Measurements from ENCODE around the gene PLA2G4A. TPM values are rescaled to one million over a fixed set of nuclear protein-coding genes. Genes with fewer than 3 reads are reported as not detected.
"Not testable (repeated sequence)": the region's sequence is repeated elsewhere in the genome, so short reads cannot be mapped to it uniquely, and the experiment has no call there.

PLA2G4A gene
- total and polyA plus RNA-seq, 2 donors (not counting 1 experiment from before 2014, with no cell fraction given) = 0.15 TPM; not detected in 1

- H3K27ac Mint-ChIP-seq; H3K4me1 Mint-ChIP-seq; H3K27me3 Mint-ChIP-seq; H3K79me2 ChIP-seq (ENCODE audit: control insufficient read depth, insufficient read depth, low read length); H3K27ac ChIP-seq (ENCODE audit: low read length in 2 of 2); H3K4me3 ChIP-seq (ENCODE audit: control extremely low read depth in 1 of 5, extremely low read depth in 1 of 5, insufficient read depth in 1 of 5, low read depth in 2 of 5, low read length in 4 of 5); intact Hi-C loops (cut with micrococcal nuclease); H2AFZ ChIP-seq (ENCODE audit: insufficient read depth, low read depth, low read length, poor library complexity, severe bottlenecking); H3K27me3 ChIP-seq (replicated peaks in 1 of 4; ENCODE audit: control extremely low read depth in 1 of 4, control insufficient read depth in 3 of 4, insufficient read depth in 4 of 4, low read length in 3 of 4); H3K4me3 Mint-ChIP-seq; ATAC-seq (ENCODE audit: low read depth); H3K9ac ChIP-seq (ENCODE audit: low read length); H3K4me1 ChIP-seq (ENCODE audit: control insufficient read depth in 2 of 2, insufficient read depth in 2 of 2, low read length in 2 of 2); POLR2A ChIA-PET; CTCF ChIA-PET; H3K4me2 ChIP-seq (replicated peaks; ENCODE audit: low read depth, low read length, poor library complexity, severe bottlenecking); H3K9me3 ChIP-seq (ENCODE audit: control extremely low read depth in 1 of 3, control insufficient read depth in 2 of 3, insufficient read depth in 1 of 3, low read length in 2 of 3); H4K20me1 ChIP-seq (ENCODE audit: control insufficient read depth, insufficient read depth, low read length, poor library complexity, severe bottlenecking); DNase-seq; H3K36me3 ChIP-seq (replicated peaks in 1 of 2; ENCODE audit: control extremely low read depth in 1 of 2, control insufficient read depth in 1 of 2, extremely low read depth in 1 of 2, insufficient read depth in 2 of 2, low read length in 1 of 2); H3K9me3 Mint-ChIP-seq (ENCODE audit: insufficient read depth): not testable (repeated sequence)
- WGBS (ENCODE audit: insufficient coverage) = 95% methylated on average over 3 of the region's 5 CpGs
Observed at GRCh38 chr1:186921386-186921785, 92.6 kb downstream of the PLA2G4A start.

- H4K20me1 ChIP-seq (ENCODE audit: control insufficient read depth, insufficient read depth, low read length, poor library complexity, severe bottlenecking); H3K4me1 ChIP-seq (ENCODE audit: control insufficient read depth in 2 of 2, insufficient read depth in 2 of 2, low read length in 2 of 2); H3K27me3 ChIP-seq (replicated peaks in 1 of 4; ENCODE audit: control extremely low read depth in 1 of 4, control insufficient read depth in 3 of 4, insufficient read depth in 4 of 4, low read length in 3 of 4); H3K27ac Mint-ChIP-seq; H3K4me3 Mint-ChIP-seq; H3K79me2 ChIP-seq (ENCODE audit: control insufficient read depth, insufficient read depth, low read length); H2AFZ ChIP-seq (ENCODE audit: insufficient read depth, low read depth, low read length, poor library complexity, severe bottlenecking); POLR2A ChIA-PET; H3K9me3 ChIP-seq (ENCODE audit: control extremely low read depth in 1 of 3, control insufficient read depth in 2 of 3, insufficient read depth in 1 of 3, low read length in 2 of 3); DNase-seq; ATAC-seq (ENCODE audit: low read depth); CTCF ChIA-PET; intact Hi-C loops (cut with micrococcal nuclease); H3K27me3 Mint-ChIP-seq; H3K27ac ChIP-seq (ENCODE audit: low read length in 2 of 2); H3K4me3 ChIP-seq (ENCODE audit: control extremely low read depth in 1 of 5, extremely low read depth in 1 of 5, insufficient read depth in 1 of 5, low read depth in 2 of 5, low read length in 4 of 5); H3K9ac ChIP-seq (ENCODE audit: low read length); H3K36me3 ChIP-seq (replicated peaks in 1 of 2; ENCODE audit: control extremely low read depth in 1 of 2, control insufficient read depth in 1 of 2, extremely low read depth in 1 of 2, insufficient read depth in 2 of 2, low read length in 1 of 2); H3K4me2 ChIP-seq (replicated peaks; ENCODE audit: low read depth, low read length, poor library complexity, severe bottlenecking); H3K9me3 Mint-ChIP-seq (ENCODE audit: insufficient read depth); H3K4me1 Mint-ChIP-seq: not testable (repeated sequence)
- WGBS (ENCODE audit: insufficient coverage) = no CpG with 5 or more reads among the region's 4 CpGs
Observed at GRCh38 chr1:186922814-186923213, 94.1 kb downstream of the PLA2G4A start.

GRCh38 chr1:186923486-186923885, 94.7 kb downstream of the PLA2G4A start:
- intact Hi-C loops (cut with micrococcal nuclease) = no loop called here
- no peaks in the 10 kb centered on the region for H3K9me3 ChIP-seq (ENCODE audit: control extremely low read depth in 1 of 3, control insufficient read depth in 2 of 3, insufficient read depth in 1 of 3, low read length in 2 of 3)
- H2AFZ ChIP-seq (ENCODE audit: insufficient read depth, low read depth, low read length, poor library complexity, severe bottlenecking) = no peak overlapping the region
- Mint-ChIP-seq H3K4me1 (no peaks in the 10 kb centered on the region), H3K9me3 (ENCODE audit: insufficient read depth) (no peaks in the 10 kb centered on the region), H3K4me3 (no peak overlapping the region), H3K27ac (no peak overlapping the region), H3K27me3 (no peaks in the 10 kb centered on the region)
- H3K4me3 ChIP-seq (ENCODE audit: control extremely low read depth in 1 of 5, extremely low read depth in 1 of 5, insufficient read depth in 1 of 5, low read depth in 2 of 5, low read length in 4 of 5) = no peak overlapping the region
- no peak overlapping the region for H3K9ac ChIP-seq (ENCODE audit: low read length)
- POLR2A ChIA-PET = no interaction called here
- H4K20me1 ChIP-seq (ENCODE audit: control insufficient read depth, insufficient read depth, low read length, poor library complexity, severe bottlenecking) = no peaks in the 10 kb centered on the region
- CTCF ChIA-PET = no interaction called here
- TF ChIP-seq CTCF (IDR thresholded peaks at IDR 0.05) = no peak
- TF ChIP-seq EZH2 (IDR thresholded peaks at IDR 0.05; ENCODE audit: borderline replicate concordance, insufficient read depth, low read depth, low read length, poor library complexity, severe bottlenecking) = no peak
- H3K4me2 ChIP-seq (replicated peaks; ENCODE audit: low read depth, low read length, poor library complexity, severe bottlenecking) = no peak overlapping the region
- DNase-seq (no peak), ATAC-seq (ENCODE audit: low read depth) (no peak)
- no peaks in the 10 kb centered on the region for H3K36me3 ChIP-seq (replicated peaks in 1 of 2; ENCODE audit: control extremely low read depth in 1 of 2, control insufficient read depth in 1 of 2, extremely low read depth in 1 of 2, insufficient read depth in 2 of 2, low read length in 1 of 2)
- no peak overlapping the region for H3K27ac ChIP-seq (ENCODE audit: low read length in 2 of 2)
- no peaks in the 10 kb centered on the region for H3K79me2 ChIP-seq (ENCODE audit: control insufficient read depth, insufficient read depth, low read length)
- no peaks in the 10 kb centered on the region for H3K4me1 ChIP-seq (ENCODE audit: control insufficient read depth in 2 of 2, insufficient read depth in 2 of 2, low read length in 2 of 2)
- no peaks in the 10 kb centered on the region for H3K27me3 ChIP-seq (replicated peaks in 1 of 4; ENCODE audit: control extremely low read depth in 1 of 4, control insufficient read depth in 3 of 4, insufficient read depth in 4 of 4, low read length in 3 of 4)
- no CpG with 5 or more reads among the region's 2 CpGs for WGBS (ENCODE audit: insufficient coverage)

Data from B cell (primary cell).